HS-5 (cell line): ENCODE results near the gene TMCO1.
"Not testable (repeated sequence)": the region's sequence is repeated elsewhere in the genome, so short reads cannot be mapped to it uniquely, and the experiment has no call there.

ENCODE experiments used
- DNase-seq: peaks from one replicate; pipeline ENCODE4 v3.0.0-alpha.2; 2012; ENCODE audit warnings: low read depth

TMCO1 gene

GRCh38 chr1:165686121-165686970, 82.3 kb downstream of the TMCO1 start:
- DNase-seq = no peak

GRCh38 chr1:165683848-165684485, 84.7 kb downstream of the TMCO1 start:
- DNase-seq = no peak

- DNase-seq = not testable (repeated sequence)
These were observed 87.9 kb downstream of the TMCO1 start for GRCh38 chr1:165680773-165681172.

GRCh38 chr1:165680303-165680702, 88.4 kb downstream of the TMCO1 start:
- no peak for DNase-seq

- DNase-seq = no peak
These were observed 89.2 kb downstream of the TMCO1 start for GRCh38 chr1:165679282-165680036.

GRCh38 chr1:165678509-165678908, 90.2 kb downstream of the TMCO1 start:
- DNase-seq = no peak
